SH-SY5Y (cell line): ENCODE results near the gene ANO9.

Experiments used
- GATA2 ChIP-seq: IDR thresholded peaks from 2 replicates; pipeline ENCODE4 v1.6.1; 2011; ENCODE audit warnings: mild to moderate bottlenecking, low read depth, low read length
- GATA3 ChIP-seq: IDR thresholded peaks from 2 replicates; pipeline ENCODE4 v1.6.1; 2011; ENCODE audit warnings: low read depth, mild to moderate bottlenecking, low read length, moderate library complexity

ANO9 gene, protein sequence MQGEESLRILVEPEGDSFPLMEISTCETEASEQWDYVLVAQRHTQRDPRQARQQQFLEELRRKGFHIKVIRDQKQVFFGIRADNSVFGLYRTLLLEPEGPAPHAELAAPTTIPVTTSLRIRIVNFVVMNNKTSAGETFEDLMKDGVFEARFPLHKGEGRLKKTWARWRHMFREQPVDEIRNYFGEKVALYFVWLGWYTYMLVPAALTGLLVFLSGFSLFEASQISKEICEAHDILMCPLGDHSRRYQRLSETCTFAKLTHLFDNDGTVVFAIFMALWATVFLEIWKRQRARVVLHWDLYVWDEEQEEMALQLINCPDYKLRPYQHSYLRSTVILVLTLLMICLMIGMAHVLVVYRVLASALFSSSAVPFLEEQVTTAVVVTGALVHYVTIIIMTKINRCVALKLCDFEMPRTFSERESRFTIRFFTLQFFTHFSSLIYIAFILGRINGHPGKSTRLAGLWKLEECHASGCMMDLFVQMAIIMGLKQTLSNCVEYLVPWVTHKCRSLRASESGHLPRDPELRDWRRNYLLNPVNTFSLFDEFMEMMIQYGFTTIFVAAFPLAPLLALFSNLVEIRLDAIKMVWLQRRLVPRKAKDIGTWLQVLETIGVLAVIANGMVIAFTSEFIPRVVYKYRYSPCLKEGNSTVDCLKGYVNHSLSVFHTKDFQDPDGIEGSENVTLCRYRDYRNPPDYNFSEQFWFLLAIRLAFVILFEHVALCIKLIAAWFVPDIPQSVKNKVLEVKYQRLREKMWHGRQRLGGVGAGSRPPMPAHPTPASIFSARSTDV

DNA sequence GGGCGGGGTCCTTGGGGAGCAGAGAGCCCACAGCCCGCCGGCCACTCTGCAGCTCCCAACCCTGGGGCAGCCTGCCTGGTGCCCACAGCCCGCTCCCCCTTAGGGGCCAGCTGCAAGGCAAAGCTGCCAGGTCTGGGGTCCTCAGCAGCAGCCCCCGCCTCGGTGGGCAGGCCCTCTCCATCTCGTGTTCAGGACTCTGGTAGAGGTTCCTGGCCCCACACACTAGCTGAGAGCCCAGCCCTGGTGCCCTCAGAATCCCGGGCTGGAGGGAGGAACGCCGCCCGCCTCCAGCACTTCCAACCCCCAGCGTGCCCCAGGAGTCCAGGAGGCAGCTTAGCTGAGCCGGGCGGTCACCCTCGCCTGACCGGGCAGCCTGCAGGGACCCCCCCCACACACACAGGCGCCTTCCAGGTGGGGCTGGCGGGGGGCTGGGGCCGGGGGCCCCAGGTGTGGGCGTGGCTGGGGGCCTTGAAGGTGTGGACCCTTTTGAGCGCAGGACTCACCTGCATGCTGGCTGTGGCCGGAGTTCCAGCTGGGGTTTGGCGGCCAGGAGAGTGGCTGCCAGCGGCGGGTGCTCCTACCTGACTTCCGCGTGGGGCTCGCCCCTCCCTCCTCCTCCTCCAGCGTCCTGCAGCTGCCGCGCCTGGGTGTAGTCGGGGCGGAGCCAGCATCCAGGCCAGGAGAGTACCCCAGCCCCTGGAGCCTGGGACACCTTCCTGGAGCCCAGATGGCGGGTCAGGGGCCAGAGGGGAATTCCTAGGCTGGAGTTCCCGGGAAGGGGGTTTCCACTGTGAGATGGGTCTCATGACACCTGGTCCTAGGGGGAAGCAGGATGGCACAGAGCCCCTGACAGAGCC is at the start of gene ANO9:
Gene ANO9, minus strand, starts transcription at position 594 of the 857 bp plus-strand sequence. Its CDS starts 85 bp downstream, at position 509.
- TF ChIP-seq GATA3, result no peak
- TF ChIP-seq GATA2, result no peak

DNA sequence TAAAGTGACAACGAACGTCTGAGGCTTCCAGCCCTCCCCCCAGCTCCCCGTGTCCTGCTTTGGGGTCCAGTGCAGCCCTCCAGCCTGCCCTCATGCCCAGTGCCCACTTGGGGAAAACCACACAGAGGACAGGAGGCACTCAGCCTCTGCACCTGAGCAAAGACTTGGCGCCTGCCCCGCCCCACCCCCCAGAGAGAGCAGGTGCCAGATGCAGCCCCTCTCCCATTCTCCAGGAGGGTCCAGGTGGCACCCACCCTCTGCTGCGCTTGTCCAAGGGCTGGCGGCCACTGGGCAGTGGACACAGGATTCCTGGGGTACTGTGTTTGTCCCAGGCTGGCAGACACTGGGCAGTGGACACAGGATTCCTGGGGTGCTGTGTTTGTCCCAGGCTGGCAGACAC is 49.5 kb upstream of the ANO9 start:
- TF ChIP-seq GATA2, result no peak
- no peak for TF ChIP-seq GATA3

DNA sequence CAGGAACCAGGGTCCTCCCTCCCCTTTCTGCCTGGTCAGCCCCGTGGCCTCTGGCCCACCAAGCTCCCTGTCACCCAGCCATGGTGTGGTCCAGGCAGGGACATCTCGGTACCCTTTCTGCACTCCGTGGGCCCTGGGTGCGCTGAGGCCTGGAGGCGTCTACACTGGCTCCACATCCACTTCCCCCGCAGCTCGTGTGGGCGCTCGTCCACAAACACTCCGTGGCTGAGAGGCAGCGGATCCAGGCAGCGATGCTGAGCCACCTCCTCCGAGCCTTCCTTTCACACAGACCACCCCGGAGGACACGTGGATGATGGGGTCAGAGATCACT is 49.1 kb upstream of the ANO9 start:
- no peak for TF ChIP-seq GATA2
- TF ChIP-seq GATA3, result no peak

DNA sequence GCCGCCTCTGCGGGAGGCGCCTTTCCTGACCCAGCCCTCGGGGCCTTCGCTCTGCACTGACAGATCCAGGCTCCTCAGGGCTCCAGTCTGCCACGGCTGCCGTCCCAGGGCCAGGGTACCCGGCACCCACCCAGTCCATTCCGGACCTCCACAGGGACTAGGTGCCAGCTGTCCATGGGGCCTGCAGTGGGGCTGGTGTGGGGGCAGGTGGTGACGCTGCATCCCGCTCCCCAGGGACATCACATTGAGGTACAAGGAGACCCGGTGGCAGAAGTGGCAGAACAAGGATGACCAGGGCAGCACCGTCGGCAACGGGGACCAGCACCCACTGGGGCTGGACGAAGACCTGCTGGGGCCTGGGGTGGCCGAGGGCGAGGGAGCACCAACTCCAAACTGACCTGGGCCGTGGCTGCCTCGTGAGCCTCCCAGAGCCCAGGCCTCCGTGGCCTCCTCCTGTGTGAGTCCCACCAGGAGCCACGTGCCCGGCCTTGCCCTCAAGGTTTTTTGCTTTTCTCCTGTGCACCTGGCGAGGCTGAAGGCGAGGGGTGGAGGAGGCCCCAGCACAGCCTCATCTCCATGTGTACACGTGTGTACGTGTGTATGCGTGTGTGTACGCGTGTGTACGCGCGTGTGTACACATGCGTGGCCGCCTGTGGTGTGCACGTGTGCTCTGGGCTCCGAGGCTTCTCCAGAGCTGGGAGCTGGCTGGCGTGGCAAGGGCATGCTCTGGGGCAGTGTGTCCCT is 48.5 kb upstream of the ANO9 start:
- TF ChIP-seq GATA3 (no peak), GATA2 (no peak)

DNA sequence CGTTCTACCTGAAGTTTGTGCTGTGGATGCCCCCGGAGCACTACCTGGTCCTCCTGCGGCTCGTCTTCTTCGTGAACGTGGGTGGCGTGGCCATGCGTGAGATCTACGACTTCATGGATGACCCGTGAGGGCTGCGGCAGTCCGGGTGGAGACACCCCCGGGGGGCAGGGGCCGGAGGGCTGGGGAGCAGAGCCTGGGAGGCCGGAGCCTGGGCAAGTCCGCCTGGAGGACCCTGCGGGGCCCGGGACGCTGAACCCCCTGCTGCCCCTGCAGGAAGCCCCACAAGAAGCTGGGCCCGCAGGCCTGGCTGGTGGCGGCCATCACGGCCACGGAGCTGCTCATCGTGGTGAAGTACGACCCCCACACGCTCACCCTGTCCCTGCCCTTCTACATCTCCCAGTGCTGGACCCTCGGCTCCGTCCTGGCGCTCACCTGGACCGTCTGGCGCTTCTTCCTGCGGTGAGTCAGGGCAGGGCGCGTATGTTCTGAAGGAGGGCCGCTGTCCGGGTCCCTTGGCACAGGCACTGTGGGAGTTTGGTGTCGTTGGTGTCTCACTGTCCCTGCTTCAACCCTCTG is 47.9 kb upstream of the ANO9 start:
- TF ChIP-seq GATA3, result no peak
- TF ChIP-seq GATA2, result no peak

DNA sequence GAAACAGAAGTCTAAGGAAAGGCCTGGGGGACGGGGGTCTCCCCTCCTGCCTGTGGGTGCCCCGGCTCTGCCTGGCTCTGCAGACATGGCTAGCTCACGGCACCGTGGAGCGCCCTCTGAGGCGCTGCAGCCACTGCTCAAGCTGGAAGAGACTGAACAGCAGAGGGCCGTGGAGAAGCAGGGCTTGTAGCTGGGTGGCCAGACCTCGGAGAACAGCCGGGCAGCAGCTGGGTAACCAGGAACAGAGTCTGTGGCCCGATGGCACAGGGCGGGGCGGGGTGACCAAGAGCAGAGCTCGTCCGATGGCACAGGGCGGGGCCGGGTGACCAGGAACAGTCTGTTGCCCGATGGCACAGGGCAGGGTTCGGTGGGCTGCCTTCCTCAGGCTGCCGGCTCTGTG is 47.2 kb upstream of the ANO9 start:
- TF ChIP-seq GATA2 (no peak), GATA3 (no peak)

DNA sequence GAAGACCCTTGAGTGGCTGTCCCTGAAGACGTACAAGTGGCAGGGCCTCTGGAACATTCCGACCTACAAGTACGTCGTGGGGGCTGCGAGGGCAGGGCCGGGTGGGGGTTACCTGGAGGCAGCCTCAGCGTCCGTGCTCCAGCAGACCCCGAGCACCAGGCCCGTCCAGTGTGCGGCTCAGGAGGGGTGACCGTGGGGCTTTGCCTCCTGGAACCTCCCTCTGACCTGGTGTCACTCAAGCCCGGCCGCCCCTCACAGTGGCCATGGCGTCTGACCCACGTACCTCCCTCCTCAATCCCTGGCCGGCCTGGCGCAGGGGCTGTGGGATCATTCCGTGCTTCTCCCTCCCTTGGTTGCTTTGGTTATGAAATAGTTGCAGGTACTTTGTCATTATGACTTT is 46.8 kb upstream of the ANO9 start:
- TF ChIP-seq GATA2 (no peak), GATA3 (no peak)

DNA sequence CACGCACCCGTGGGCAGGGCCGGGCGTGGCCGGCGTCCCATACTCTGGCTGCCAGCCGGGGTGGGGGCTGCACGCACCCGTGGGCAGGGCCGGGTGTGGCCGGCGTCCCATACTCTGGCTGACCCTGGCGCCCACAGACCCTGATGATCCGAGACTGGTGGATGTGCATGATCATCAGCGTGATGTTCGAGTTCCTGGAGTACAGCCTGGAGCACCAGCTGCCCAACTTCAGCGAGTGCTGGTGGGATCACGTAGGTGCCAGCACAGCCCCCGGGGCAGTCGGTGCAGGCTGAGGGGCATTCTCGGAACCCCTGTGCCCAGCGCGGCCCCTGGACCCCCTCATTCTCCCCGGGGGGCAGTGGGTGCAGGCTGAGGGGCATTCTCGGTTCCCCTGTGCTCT is 46.3 kb upstream of the ANO9 start:
- no peak for TF ChIP-seq GATA2
- TF ChIP-seq GATA3, result no peak

DNA sequence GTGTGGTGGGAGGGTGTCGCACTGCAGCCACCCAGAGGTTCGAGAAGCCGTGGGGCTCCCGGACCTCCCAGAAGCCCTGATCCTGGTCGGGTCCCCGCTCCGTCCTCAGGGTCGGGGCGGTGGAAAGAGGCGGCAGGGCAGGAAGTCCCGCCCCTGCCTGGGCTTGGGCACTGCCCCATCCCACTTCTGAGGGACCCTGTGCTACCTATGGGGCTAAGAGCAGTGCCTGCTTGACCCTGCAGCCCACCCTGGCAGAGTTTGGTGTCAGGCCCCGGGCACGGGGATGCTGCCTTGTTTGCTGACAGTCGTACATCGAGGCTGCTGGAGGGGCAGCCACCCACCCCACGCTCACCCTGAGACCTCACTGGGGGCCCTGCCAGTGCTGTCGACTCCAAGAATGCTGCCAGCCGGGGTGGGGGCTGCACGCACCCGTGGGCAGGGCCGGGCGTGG is 45.8 kb upstream of the ANO9 start:
- TF ChIP-seq GATA2 (no peak), GATA3 (no peak)

DNA sequence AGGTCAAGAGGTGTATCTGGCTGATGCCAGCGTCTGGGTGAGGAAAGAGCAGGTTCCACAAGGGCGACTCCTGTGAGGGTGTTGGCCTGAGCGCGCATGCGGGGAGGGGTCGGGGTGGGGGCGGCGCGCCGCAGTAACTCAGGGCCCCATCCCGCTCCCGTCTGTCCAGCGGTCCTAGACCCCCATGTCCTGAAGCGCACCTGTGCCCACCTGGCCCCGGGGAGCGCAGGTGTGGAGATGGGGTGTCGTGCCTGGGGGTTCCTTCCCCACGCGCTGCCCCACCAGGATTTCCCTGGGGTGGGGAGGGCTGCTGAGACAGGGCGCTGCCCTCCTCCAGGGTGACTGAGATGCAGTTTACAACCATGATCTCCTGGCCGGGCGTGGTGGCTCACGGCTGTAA is 44.4 kb upstream of the ANO9 start:
- TF ChIP-seq GATA3, result no peak
- no peak for TF ChIP-seq GATA2

DNA sequence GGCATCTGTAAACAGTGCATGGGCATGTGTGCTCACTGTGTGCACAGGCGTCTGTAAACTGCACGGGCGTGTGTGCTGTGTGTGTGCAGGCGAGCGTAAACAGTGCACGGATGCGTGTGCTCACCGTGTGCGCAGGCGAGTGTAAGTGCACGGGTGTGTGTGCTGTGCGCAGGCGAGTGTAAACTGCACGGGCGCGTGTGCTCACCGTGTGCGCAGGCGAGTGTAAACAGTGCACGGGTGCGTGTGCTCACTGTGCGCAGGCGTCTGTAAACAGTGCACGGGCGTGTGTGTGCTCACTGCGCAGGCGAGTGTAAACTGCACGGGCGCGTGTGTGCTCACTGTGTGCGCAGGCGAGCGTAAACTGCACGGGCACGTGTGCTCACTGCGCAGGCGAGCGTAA is 42.8 kb upstream of the ANO9 start:
- TF ChIP-seq GATA2 (no peak), GATA3 (no peak)

DNA sequence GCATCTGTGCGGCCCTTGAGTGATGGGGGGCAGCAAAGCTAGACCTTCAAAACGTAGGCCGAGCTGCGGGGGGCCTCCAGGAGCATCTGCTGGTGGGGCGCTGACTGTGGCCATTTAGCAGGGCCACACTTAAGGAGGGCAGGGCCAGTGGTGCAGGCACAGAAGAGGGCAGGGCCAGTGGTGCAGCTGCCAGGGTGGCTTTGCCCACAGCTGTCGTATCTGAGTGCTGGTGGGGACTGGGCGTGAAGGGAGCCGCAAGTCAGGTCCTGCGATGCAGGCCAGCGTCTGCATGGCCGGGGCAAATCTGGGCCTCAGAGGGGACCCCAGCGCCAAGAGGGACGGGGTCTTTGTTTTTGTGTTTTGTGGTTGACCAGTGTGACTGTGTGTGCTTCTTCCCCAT is 37.5 kb upstream of the ANO9 start:
- TF ChIP-seq GATA3, result no peak
- no peak for TF ChIP-seq GATA2

DNA sequence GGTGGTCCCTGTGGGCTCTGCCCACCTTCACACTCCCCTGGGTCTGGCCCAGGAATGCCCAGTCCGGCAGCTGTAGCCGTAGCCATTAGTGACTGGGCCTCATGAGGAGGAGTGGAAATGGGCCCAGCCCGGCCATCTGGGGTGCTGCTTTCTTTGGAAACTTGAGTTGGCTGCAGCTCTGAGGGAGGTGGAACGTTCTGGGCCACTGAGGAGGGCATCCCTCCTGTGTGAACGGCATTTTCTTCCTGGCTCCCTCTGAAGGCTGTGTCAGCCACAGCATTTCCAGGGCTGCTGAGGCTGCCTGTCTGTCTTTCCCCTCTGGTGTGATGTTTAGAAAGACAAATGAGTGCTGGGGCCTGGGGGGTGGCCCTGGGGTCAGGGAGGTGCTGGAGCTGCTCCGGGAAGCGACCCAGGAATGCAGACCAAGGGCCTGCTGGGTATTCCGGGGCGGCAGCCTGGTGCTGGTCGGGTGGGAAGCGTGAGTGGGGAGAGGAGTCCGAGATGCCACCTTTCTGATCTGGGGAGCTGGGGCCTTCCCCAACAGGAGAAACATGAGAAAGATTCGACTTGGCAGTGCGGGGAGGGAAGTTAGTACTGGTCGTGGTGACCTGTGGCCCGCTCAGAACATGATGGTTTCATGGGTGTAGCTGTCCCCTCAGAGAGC is 35.4 kb upstream of the ANO9 start:
- TF ChIP-seq GATA2, result no peak
- no peak for TF ChIP-seq GATA3

DNA sequence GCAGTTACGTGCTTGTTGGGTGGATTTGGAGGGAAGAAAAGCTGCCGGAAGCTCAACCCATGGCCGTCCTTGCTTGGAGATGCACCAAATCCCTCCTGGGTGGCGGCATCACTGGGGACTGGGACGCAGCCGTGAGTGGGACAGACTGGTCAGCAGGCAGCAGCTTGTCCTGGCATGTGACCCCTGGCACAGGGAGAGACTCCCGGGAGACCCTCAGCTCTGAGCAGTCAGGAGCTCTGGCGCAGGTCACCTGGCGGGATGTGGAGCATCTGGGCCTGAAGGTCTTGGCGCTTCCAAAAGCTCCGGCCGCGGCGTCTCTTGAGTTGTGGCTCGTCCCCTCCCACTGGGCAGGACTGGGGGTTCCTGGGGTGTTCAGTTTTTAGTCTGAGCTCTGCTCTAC is 34.6 kb upstream of the ANO9 start:
- TF ChIP-seq GATA2, result no peak
- no peak for TF ChIP-seq GATA3
